ENCODE results near the gene RGS7. TPM values are rescaled to one million over a fixed set of nuclear protein-coding genes. Genes with fewer than 3 reads are reported as not detected.
A peak's percentile ranks its signal among the peaks of the same experiment; 100 is the strongest.

RGS7 gene
- total RNA-seq: under 1 TPM in 1 of 2 donors, not detected in 1; 0.11 TPM
- long read RNA-seq: 0 reads

DNA sequence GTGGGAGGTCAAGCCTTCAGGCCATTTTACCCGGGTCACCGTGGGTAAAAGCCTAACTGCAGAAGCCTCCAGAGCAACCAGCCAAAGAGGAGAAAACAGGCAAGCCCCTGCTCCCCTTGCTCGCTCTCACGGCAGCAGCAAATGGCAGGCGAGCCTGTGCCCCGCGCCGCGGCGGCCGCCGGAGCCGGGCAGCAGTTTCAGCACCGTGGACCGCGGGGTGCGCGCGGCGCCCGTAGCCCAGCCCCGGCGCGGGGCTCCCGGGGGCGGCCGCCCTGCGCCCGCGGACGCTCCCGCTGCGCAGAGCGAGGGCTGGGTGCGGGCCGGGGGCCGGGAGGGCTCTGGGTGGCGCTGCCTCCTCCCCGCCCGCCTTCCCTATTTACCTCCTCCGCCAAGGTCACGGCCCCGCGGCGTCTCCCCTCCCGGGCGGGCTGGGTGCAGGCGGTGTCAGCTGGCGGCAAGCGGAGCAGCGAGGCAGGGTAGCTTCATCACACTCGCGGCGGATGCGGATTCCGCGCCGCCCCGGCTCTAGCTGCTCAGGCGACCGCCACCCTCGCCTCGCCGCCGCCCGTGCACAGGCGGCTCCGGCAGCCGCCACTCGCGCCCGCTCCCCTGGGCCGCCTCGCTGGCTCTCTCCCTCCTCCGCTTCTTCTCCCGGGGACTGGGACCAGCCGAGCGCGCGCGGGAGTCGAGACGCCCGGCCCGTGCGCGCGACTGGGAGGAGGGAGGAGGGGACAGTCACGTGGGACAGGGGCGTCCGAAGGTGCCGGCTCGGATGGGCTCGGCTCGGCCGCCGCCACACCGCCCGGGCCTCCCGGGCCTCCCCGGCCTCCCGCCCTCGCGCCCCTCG lies at the start of gene RGS7:
Gene RGS7 (minus strand): TSS at position 687 of the 847 bp plus-strand sequence.
- DNase-seq (peak; percentile 25 to 38), ATAC-seq (peak; percentile 92)
- intact Hi-C loops (cut with DNase I, micrococcal nuclease): no loop called here

DNA sequence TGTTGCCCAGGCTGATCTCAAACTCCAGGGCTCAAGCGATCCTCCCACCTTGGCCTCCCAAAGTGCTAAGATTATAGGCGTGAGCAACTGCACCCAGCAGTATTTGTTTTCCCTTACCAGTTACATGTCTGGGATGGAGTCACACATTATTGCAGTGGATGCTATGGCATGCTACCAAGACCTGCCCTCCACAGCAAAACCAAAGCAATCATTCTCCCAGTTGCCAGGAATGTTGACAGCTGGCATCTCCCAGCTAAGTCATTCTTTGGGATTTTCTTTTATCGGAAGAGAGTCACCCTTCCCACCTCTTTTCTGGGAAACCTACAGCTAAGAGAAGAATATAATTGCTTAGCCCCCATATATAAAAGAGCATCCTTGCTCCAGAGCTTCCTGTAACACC lies 49.4 kb upstream of the RGS7 start:
- no peak for DNase-seq
- intact Hi-C loops (cut with DNase I, micrococcal nuclease): no loop called here
- ATAC-seq: no peak

DNA sequence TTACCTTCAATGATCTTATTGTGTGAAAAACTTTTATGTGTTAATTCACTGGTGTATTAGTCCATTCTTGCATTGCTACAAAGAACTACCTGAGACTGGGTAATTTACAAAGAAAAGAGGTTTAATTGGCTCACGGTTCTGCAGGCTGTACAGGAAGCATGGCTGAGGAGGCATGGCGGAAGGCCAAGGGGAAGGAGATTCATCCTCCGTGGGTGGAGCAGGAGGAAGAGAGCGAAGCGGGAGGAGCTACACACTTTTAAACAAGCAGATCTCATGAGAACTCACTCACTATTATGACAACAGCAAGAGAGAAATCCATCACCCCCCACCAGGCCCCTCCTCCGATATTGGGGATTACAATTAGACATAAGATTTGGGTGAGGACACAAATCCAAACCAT lies 44.2 kb upstream of the RGS7 start:
- intact Hi-C loops (cut with DNase I, micrococcal nuclease): no loop called here

DNA sequence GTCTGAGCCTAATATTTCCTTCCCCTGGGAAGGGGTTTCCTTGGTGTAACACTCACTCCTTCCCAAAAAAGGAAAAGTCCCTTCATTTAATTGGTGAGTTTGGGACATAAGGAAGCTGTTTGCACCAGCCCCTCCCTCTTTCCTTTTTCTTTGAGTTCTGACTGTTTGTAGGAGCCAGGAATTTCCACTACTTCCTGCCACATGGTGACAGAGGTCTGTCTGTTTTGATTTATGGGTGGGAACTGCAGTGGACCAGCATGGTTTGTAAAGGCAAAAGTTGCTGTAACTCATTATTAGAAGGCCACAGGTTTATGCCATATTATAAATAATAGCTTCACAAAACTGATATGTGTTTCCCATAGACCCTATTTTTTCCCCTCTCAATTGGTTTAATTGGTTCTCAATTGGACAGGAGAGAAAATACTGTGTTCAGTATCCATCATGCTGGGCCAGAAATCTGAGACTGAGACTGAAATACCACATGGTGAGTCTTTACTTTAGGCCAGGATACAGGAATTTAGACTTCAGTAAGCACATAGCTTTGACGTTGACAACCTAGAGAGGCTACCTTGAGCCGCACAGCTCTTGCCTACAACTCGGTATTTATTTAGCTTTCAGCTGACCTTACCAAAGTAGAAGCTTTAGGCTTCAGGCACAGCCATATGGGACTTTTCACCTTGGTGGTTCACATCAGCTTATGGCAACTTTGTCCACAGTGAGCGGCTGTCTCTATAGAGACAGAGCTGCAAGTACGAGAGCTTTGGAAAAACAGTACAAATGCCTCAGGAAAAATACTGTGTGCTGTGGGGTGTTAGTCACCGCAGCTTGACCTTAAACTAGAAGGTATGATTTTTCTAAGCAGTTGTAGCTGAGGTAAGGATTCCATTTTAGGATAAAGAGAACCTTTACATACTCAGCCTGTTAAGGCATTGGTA lies 40.0 kb upstream of the RGS7 start:
- DNase-seq (no peak), ATAC-seq (no peak)
- intact Hi-C loops (cut with DNase I, micrococcal nuclease): no loop called here

More for the DNA sequence above, 44.2 kb upstream of the RGS7 start:
- no peak for ATAC-seq
- DNase-seq: no peak

DNA sequence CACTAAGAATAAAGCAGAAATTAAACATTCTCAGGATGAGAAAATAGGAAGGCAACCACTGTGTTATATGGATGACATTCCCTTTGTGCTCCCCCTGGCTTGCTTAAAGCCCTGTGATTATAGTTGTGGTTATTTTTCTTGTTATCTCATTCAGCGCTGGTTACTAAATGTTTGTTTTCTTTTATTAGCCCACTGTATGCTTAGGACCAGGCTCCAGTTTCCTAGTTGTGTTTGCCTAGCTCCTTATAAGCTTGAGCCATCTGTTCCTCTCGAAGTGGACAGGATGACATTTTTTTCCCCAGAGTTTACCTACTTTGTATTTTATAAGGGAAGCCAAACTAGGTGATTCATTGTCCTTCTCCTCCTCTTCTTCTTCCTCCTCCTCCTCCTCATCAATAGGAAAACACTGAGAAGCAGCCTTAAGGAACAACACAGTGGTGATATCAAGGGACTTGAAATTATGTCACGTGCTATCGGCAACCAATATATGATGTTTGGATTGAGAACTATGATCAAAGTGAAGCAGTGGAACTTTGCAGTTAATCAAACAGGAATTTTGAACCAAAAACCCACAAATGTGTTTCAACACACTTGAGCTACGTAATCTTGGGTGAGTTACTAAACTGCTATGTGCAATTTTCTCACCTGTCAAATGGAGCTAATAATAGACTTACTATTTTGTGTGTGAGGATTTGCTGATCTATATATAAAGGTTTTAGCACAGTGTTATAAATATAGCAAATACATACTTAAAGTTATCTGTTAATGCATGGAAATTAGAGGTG lies 35.1 kb upstream of the RGS7 start:
- DNase-seq (no peak), ATAC-seq (peak; percentile 41)
- intact Hi-C loops (cut with DNase I, micrococcal nuclease): no loop called here

DNA sequence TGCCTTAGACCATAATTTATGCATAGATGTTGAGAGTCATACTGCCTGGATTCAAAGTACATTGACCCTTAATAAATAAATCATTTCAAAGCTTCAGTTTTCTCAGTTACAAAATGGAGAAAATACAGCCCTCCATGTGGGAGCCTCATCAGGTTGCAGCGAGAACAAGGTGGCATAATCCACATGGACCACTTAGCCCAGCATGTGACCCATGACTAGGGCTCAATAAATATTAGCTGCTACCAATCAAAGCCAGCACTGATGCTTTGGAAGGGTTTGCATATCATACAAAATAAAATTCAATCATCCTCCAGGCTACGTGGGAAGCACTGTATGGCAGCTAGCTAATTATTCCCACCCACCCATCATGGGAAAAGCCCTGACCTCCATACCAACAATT lies 33.5 kb upstream of the RGS7 start:
- DNase-seq (no peak), ATAC-seq (no peak)
- intact Hi-C loops (cut with DNase I, micrococcal nuclease): no loop called here

DNA sequence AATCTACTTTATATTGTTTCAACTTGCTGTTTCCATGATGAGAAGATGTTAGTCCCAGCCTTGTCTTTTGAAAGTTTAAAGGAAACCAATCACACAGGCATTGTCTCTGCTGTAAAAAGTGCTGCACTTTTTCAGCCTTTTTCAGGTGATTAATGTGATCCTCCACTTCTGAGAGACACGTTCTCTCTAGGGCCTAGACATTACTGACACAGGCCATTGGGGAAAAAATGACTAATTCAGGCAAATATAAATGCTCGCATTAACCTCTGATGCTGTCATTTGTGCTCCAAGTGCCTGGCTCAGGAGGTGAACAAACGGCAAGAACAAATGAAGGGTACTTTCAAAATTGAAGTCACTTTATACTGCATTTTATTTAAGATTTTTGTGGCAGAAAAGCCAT lies 32.4 kb upstream of the RGS7 start:
- no peak for DNase-seq
- intact Hi-C loops (cut with DNase I, micrococcal nuclease): no loop called here
- no peak for ATAC-seq

DNA sequence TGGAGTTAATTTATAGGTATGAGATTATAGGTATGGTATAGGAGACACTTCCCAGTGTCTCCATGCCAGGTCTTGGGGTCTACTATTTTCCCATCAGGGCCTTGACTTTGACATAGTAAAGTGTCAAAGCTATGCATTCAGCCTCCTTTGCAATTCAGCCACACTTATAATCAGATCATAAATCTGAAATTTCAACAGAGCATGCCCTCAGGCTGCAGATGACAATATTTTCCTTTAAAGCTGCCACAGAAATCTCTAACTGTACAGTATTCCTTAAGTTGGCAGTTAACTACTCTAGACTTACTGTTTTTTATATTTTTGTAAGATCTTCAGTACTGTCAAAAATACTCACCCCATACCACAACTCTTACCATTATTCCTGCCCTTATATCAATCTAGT lies 30.2 kb upstream of the RGS7 start:
- DNase-seq (no peak), ATAC-seq (no peak)
- intact Hi-C loops (cut with DNase I, micrococcal nuclease): no loop called here

DNA sequence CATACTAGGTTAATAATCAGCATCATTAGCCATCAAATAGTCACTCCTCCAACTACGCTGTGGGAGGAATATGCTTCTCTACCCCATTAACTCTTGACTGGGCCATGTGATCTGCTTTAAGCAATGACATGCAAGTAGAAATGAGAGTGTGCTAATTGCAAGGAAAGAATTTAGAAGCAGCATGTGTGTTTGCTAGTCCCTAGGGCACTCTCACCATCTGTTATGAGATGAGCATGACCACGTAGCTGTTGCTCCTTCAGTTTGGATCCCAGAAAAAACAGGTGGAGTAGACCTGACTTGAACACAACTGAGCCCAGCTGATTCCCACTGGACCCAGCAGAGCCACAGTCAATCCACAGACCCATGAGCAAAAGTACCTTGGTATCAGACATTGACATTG lies 19.7 kb upstream of the RGS7 start:
- intact Hi-C loops (cut with DNase I, micrococcal nuclease): no loop called here
- ATAC-seq: no peak
- DNase-seq: no peak

DNA sequence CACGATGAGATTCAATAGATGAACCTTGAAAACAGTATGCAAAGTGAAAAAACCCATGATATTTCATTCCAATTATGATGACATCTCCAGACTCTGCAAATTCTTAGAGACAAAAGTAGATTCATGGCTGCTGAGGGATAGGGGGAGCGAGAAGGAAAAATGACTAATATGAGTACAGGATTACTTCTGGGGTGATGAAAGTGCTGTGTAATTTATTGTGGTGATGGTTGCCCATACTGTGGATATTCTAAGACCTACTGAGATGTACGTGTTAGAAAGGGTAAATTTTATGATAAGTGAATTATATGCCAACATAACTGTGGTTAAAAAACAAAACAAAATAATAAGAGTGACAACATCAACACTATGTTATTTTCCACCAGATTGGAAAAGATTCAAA lies 18.9 kb upstream of the RGS7 start:
- no peak for DNase-seq
- ATAC-seq: no peak
- intact Hi-C loops (cut with DNase I, micrococcal nuclease): no loop called here

DNA sequence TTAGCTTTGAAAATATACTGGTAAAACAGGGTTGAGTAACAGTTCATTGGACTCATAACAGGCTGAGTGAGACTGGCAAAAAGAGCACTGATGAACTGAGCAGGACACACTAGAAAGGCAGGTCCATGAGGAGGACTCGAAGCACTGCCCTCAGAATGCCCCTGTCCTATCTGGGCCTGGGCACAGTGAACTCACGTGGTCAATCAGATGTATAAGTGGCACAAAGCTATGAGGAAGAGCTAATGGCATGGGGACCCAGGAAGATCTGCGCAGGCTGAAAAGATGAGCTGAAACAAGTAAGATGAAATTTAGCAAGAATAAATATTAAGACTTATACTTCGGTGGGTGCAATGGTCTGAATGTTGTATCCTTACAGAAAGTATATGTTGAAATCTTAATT lies 9.2 kb upstream of the RGS7 start:
- intact Hi-C loops (cut with DNase I, micrococcal nuclease): no loop called here
- no peak for ATAC-seq

DNA sequence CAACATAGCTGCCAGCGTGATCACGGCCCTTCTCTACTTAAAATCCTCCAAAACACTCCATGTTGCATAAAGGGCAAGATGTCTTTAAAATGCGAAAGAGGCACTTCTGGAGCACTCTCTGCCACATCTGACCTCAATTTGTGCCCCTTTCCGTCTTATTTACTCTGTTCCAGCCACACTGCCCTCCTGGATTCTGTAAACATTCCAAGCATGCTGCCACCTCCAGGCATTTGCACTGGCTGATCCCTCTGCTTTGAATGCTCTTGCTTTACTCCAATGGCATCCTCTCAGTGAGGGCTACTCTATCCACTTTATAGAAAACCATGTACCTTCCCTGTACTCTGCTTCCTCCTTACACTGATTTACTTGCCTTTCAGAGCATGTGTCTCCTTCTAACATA lies 5.3 kb upstream of the RGS7 start:
- intact Hi-C loops (cut with DNase I, micrococcal nuclease): no loop called here
- ATAC-seq (no peak), DNase-seq (no peak)

More for the DNA sequence above, 9.2 kb upstream of the RGS7 start:
- no peak for DNase-seq

DNA sequence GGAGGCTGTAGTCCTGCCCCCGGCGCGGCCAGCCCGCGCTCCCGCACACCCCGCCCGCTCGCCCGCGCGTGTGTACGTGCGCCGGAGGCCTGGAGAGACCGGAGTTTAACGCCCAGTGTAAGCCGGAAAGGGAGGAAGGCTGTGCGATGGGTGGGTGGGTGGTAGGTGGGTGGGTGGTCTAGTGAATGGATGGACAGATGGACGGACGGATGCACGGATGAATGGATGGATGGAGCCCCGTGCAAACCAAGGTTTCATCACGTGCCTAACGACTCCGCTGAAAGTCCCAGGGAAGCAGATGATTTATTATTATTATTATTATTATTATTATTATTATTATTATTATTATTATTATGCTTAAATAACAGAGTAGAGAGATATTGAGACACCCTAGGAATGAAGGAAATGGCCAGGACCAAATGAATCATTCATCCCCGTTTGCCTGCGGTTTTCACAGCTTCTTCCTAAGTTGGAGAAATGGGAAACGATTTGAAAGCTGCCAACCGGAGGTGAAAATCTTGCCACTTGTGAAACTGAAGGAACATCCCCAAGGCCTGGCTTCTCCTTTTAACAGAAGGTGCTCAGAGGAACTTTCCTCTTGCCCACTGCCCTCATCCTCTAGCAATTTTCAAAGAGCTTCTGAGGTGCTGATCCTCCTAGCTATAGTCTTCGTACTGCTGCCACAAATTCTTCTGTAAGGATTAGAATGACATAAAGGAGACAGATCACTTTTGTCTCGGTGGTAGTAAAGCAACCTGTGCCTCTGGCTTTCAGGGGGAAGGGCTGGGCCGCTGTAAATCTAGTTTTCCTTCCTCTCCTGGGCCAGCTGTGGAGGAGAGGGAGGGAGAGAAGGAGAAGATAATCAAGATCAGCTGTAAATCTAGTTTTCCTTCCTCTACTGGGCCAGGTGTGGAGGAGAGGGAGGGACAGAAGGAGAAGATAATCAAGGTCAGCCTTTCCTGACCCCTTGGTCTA lies 648 bp upstream of the RGS7 start:
- intact Hi-C loops (cut with DNase I, micrococcal nuclease): no loop called here
- DNase-seq (no peak), ATAC-seq (no peak)

DNA sequence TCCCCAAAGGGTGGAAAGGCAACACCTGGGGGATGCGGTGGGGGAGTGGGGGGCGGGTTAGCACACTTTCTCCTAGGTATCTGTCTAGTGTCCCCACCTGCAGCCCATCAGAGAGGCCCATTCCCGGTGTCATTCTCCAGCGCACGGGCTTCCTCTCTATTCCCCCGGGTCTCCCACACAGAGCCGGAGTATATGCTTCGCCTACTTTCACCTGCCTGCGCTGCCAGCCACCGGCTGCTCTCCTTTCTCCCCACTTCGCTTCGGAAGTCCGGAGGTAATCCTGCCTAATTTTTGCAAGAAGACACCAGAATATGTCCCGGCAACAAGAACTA lies 852 bp downstream of the RGS7 start:
- ATAC-seq (no peak), DNase-seq (no peak)
- intact Hi-C loops (cut with DNase I, micrococcal nuclease): no loop called here

DNA sequence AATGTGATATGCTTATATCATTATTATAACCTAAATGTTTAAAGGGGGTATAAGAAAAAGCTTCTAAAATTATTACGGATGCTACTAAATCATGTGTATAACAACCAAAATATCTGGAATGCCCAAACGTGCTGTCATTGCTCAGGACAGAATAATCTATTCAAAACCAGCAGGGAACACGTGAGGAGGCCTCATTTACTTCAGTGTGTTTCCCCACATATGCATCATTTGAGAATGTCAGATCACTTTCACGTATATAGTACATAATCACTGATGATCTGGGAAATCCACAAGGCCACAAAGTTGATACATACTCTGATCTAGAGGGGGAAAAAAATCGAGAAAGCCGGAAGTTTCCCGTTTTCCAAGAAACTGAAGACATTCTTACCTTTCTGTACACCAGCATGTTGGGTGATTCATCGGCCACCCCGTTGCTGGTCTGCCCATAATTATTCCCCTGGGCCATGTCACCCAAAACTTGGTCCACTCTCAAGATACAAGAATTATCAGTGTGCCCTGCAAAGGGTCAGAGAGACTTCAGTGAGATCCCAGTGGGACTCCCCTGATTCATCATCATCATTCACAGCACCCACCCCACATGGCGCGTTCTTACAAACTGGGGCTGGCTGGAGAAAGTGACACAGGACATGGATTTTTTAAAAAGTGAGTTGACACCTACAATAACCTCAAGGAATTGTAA lies 1.5 kb downstream of the RGS7 start:
- no peak for ATAC-seq
- DNase-seq: no peak
- intact Hi-C loops (cut with DNase I, micrococcal nuclease): no loop called here

DNA sequence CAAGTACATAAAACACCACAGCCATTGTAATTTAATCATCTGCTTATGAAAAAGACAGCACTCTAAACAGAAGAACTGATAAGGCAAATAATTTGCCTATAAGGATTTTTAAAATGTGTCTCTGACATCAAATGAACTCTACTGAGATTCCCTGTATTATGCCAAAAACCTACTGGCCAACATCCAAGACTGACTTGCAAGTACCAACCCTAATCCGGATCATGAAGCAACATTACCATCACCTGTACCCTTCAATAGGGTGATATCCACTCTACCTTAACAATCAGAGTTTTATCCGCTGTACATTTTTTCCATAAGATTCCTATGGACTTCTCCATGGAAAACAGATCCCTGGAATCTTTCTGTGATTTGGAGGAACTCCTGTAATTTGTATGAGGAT lies 4.6 kb downstream of the RGS7 start:
- no peak for DNase-seq
- ATAC-seq: no peak

DNA sequence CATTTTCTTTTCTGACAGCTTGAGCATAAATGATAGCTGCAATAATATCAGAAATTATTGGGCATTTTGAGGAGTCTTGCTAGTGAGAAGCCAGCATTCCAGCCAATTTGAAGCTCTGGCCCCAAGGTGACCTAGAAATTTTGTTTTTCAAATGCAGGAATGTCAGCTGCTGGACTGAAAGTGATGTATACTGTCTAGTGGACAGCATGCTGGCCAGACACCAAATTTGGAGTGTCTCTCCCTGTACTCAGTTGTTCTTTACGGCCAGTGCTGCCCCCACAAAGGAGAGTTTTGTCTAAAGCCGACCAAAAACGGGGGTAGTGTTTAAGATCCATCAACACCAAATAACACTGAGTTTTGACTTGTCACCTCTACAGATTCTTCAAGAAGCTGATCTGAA lies 5.2 kb downstream of the RGS7 start:
- ATAC-seq (no peak), DNase-seq (no peak)
- intact Hi-C loops (cut with DNase I, micrococcal nuclease): no loop called here

More for the DNA sequence above, 4.6 kb downstream of the RGS7 start:
- intact Hi-C loops (cut with DNase I, micrococcal nuclease): no loop called here

DNA sequence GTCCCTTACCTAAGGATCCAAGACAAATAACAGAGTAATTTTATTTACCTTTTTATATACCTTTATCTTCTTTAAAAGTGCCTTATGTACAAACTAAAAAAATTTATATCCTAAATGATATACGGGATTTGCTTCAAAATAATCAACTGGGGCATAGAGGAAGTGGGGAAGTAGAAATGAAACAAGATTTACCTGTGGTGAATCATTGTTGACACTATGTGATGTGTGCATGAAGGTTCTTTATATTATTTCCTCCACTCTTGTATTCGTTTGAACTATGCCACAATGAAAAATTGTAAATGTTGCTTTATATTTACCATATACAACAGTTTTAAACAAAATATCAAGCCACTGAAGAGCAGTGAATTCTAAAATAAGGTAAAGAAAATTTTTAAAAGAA lies 13.0 kb downstream of the RGS7 start:
- ATAC-seq (peak; percentile 62), DNase-seq (no peak)
- intact Hi-C loops (cut with DNase I, micrococcal nuclease): no loop called here

Data from left colon (tissue), 2 donors.